H9 (cell line): ENCODE data around the gene KLK7. TPM values are rescaled to one million over a fixed set of nuclear protein-coding genes. Genes with fewer than 3 reads are reported as not detected.

ENCODE experiments used
- DNase-seq: peaks from one replicate; pipeline ENCODE4 v3.0.0-alpha.2; 2017
- H2AFZ ChIP-seq: one replicate; pipeline ENCODE4 v1.6.1; 2013; ENCODE audit warnings: mild to moderate bottlenecking, low read length, control low read depth, moderate library complexity
- H2AK5ac ChIP-seq: 2 replicates; pipeline ENCODE4 v1.6.1; 2013; ENCODE audit warnings: low read length, control low read depth, mixed read lengths; ENCODE audit not compliant: insufficient read length
- H2BK120ac ChIP-seq: one replicate; pipeline ENCODE4 v1.6.1; 2013; ENCODE audit warnings: low read depth, mild to moderate bottlenecking, low read length, control low read depth, inconsistent platforms; ENCODE audit not compliant: poor library complexity, severe bottlenecking
- H2BK12ac ChIP-seq: 2 replicates; pipeline ENCODE4 v1.6.1; 2013; ENCODE audit warnings: low read length, control low read depth, mixed read lengths, low read depth; ENCODE audit not compliant: insufficient read length
- H2BK15ac ChIP-seq: 2 replicates; pipeline ENCODE4 v1.6.1; 2013; ENCODE audit warnings: low read depth, low read length, control low read depth
- H2BK20ac ChIP-seq: one replicate; pipeline ENCODE4 v1.6.1; 2013; ENCODE audit warnings: low read depth, mild to moderate bottlenecking, low read length, control low read depth, inconsistent platforms; ENCODE audit not compliant: poor library complexity, severe bottlenecking
- H2BK5ac ChIP-seq: 2 replicates; pipeline ENCODE4 v1.6.1; 2013; ENCODE audit warnings: low read length, control low read depth, mixed read lengths; ENCODE audit not compliant: insufficient read length
- H3K14ac ChIP-seq: 2 replicates; pipeline ENCODE4 v1.6.1; 2013; ENCODE audit warnings: low read length, control low read depth; ENCODE audit not compliant: insufficient read depth
- H3K18ac ChIP-seq: 2 replicates; pipeline ENCODE4 v1.6.1; 2013; ENCODE audit warnings: low read depth, mild to moderate bottlenecking, mixed read lengths, low read length, control low read depth; ENCODE audit not compliant: insufficient read length
- H3K23ac ChIP-seq: 2 replicates; pipeline ENCODE4 v1.6.1; 2013; ENCODE audit warnings: low read length, control low read depth, mixed read lengths, low read depth; ENCODE audit not compliant: insufficient read length
- H3K23me2 ChIP-seq: 2 replicates; pipeline ENCODE4 v1.6.1; 2013; ENCODE audit warnings: low read depth, mild to moderate bottlenecking, mixed read lengths, low read length, control low read depth; ENCODE audit not compliant: insufficient read length, poor library complexity, severe bottlenecking
- H3K27ac ChIP-seq: 2 replicates; pipeline ENCODE4 v1.5.1; 2013; ENCODE audit warnings: low read length, control low read depth, mixed read lengths, low read depth; ENCODE audit not compliant: insufficient read length
- H3K27me3 ChIP-seq: 2 replicates; pipeline ENCODE4 v1.6.1; 2013; ENCODE audit warnings: low read length, control low read depth, inconsistent platforms; ENCODE audit not compliant: insufficient read depth
- H3K4ac ChIP-seq: 2 replicates; pipeline ENCODE4 v1.6.1; 2013; ENCODE audit warnings: low read depth, mild to moderate bottlenecking, control low read depth, inconsistent platforms, low read length, moderate library complexity
- H3K4me1 ChIP-seq: 2 replicates; pipeline ENCODE4 v1.6.1; 2013; ENCODE audit warnings: low read length, control low read depth, inconsistent platforms; ENCODE audit not compliant: insufficient read depth
- H3K4me2 ChIP-seq: 2 replicates; pipeline ENCODE4 v1.6.1; 2013; ENCODE audit warnings: low read length, control low read depth, mixed read lengths; ENCODE audit not compliant: insufficient read length, insufficient read depth
- H3K56ac ChIP-seq: 2 replicates; pipeline ENCODE4 v1.6.1; 2013; ENCODE audit warnings: low read depth, mild to moderate bottlenecking, mixed read lengths, low read length, control low read depth; ENCODE audit not compliant: insufficient read length
- H3K79me1 ChIP-seq: 2 replicates; pipeline ENCODE4 v1.6.1; 2013; ENCODE audit warnings: low read depth, mild to moderate bottlenecking, moderate library complexity, low read length, control low read depth, inconsistent platforms; ENCODE audit not compliant: insufficient read depth, poor library complexity, severe bottlenecking
- H3K79me2 ChIP-seq: 2 replicates; pipeline ENCODE4 v1.6.1; 2013; ENCODE audit warnings: low read length, control low read depth, inconsistent platforms; ENCODE audit not compliant: insufficient read depth
- H3K9ac ChIP-seq: 2 replicates; pipeline ENCODE4 v1.6.1; 2013; ENCODE audit warnings: low read length, control low read depth, mixed read lengths; ENCODE audit not compliant: insufficient read length; ENCODE audit errors: extremely low read depth
- H3K9me3 ChIP-seq: one replicate; pipeline ENCODE4 v1.6.1; 2013; ENCODE audit warnings: low read depth, low read length, inconsistent platforms; ENCODE audit not compliant: control insufficient read depth
- H3T11ph ChIP-seq: one replicate; pipeline ENCODE4 v1.6.1; 2013; ENCODE audit warnings: mild to moderate bottlenecking, low read length, control low read depth, inconsistent platforms
- H4K20me1 ChIP-seq: one replicate; pipeline ENCODE4 v1.6.1; 2013; ENCODE audit not compliant: control insufficient read depth, insufficient read length, insufficient read depth
- H4K5ac ChIP-seq: 2 replicates; pipeline ENCODE4 v1.6.1; 2013; ENCODE audit warnings: low read depth, mild to moderate bottlenecking, mixed read lengths, low read length, control low read depth; ENCODE audit not compliant: insufficient read length
- H4K8ac ChIP-seq: replicated peaks from 2 replicates; pipeline ENCODE4 v1.6.1; 2013; ENCODE audit warnings: low read length, control low read depth, mixed read lengths, low read depth; ENCODE audit not compliant: insufficient read length
- H4K91ac ChIP-seq: 2 replicates; pipeline ENCODE4 v1.6.1; 2013; ENCODE audit warnings: low read depth, mild to moderate bottlenecking, moderate library complexity, mixed read lengths, low read length, control low read depth; ENCODE audit not compliant: insufficient read length
- H3K27ac Mint-ChIP-seq, 3 experiments: 2 replicates in 2 of 3; 3 replicates in 1 of 3; pipeline ENCODE4 v1.8.0; 2020 to 2021; ENCODE audit warnings: mixed read lengths in 3 of 3, mild to moderate bottlenecking in 1 of 3, moderate library complexity in 1 of 3
- H3K27me3 Mint-ChIP-seq: 2 replicates; pipeline ENCODE4 v1.8.0; 2021; ENCODE audit warnings: low read depth, mild to moderate bottlenecking, moderate library complexity, mixed read lengths
- H3K36me3 Mint-ChIP-seq, 3 experiments: 2 replicates in 2 of 3; 3 replicates in 1 of 3; pipeline ENCODE4 v1.8.0; 2020 to 2021; ENCODE audit warnings: low read depth in 3 of 3, mixed read lengths in 3 of 3; ENCODE audit not compliant: insufficient read depth in 1 of 3
- H3K4me1 Mint-ChIP-seq, 2 experiments: 2 replicates each; pipeline ENCODE4 v1.8.0; 2020; ENCODE audit warnings: mixed read lengths in 2 of 2
- H3K4me3 Mint-ChIP-seq, 2 experiments: 2 replicates in 1 of 2; 3 replicates in 1 of 2; pipeline ENCODE4 v1.8.0; 2020 to 2021; ENCODE audit warnings: mild to moderate bottlenecking in 2 of 2, mixed read lengths in 2 of 2, moderate library complexity in 1 of 2
- H3K9me3 Mint-ChIP-seq, 2 experiments: 2 replicates in 1 of 2; 3 replicates in 1 of 2; pipeline ENCODE4 v1.8.0; 2020; ENCODE audit warnings: mild to moderate bottlenecking in 2 of 2, mixed read lengths in 2 of 2, moderate library complexity in 1 of 2
- CTCF ChIP-seq: fragments of 200-600 bp; sonication (generic); conservative IDR thresholded peaks from 3 replicates; pipeline ENCODE4 v1.8.0; 2021; ENCODE audit warnings: antibody characterized with exemption, mild to moderate bottlenecking
- WGBS: extraction: QIAGEN DNeasy Blood & Tissue Kit; methylation state at CpG from one replicate; pipeline ENCODE4 v1.1.7; 2013; ENCODE audit warnings: missing lambda C conversion rate, low lambda C conversion rate, mixed read lengths; ENCODE audit not compliant: insufficient read length; ENCODE audit errors: extremely low coverage; 5-methylcytosine and 5-hydroxymethylcytosine counted together
- total RNA-seq: library from RNA; stranded (reverse); gene quantifications from 2 replicates; pipeline ENCODE4 v1.2.1, GENCODE V29; 2021

The KLK7 gene
- total RNA-seq, 1 experiment from 2014 or later, result 0.52 TPM

DNA sequence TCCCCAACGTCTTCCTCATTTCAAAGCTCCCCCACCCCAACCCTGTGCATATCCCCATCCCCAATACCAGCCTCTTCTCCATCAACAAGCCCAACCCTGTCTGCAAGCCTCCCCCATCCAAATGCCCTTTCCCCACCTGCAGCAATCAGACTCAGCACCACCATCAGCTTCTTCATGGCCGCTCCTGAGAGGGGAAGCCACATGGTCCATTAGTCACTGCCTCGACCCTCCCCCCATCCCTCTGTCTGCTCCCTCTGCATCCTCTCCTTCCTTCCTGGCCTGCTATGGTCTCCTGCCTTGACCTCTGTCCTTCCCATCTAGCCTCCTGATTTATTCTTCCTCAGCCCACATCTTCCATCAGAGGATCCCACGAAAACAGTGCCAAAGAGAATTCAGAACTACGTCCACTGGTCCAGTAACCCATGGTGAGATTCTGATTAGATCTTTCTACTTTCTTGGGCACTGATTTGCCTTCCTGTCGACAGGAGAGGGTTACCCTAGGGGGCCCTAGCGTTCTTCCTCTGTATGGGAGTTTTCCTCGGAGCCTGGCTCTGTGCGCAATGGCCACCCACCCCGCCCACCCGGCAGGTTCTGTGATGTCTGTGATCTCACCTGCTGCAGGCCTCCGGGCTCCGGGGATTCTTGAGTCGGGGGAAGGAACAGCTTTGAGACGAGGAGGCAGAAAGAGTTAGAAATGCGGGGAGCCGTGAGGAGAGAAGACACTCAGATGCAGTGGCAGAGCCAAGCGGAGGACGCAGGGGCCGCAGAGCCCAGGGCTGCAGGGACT lies 15.6 kb downstream of the KLK7 start:
- Histone ChIP-seq H3K18ac (no peak overlapping the region), H3K79me2 (no peaks in the 10 kb centered on the region), H2BK12ac (no peak overlapping the region), H2AK5ac (no peak overlapping the region), H4K5ac (no peak overlapping the region), H3K14ac (no peak overlapping the region), H2AFZ (no peak overlapping the region), H4K8ac (no peak overlapping the region), H3K56ac (no peak overlapping the region), H2BK15ac (no peak overlapping the region), H3T11ph (no peak overlapping the region), H2BK120ac (no peak overlapping the region), H2BK5ac (no peak overlapping the region), H3K23ac (no peak overlapping the region), H4K91ac (no peak overlapping the region), H3K79me1 (no peaks in the 10 kb centered on the region), H2BK20ac (no peak overlapping the region), H3K9me3 (no peaks in the 10 kb centered on the region), H3K27ac (no peak overlapping the region), H3K4me1 (peaks cover 3% of the 10 kb centered on the region; the same call in 1 of the 2 replicates), H3K27me3 (no peaks in the 10 kb centered on the region), H3K9ac (no peak overlapping the region), H3K4me2 (no peak overlapping the region), H3K23me2 (no peaks in the 10 kb centered on the region), H4K20me1 (no peaks in the 10 kb centered on the region), H3K4ac (no peak overlapping the region)
- Mint-ChIP-seq H3K4me3 (no peak overlapping the region), H3K27ac (no peak overlapping the region), H3K27me3 (peaks cover 24% of the 10 kb centered on the region), H3K36me3 (no peaks in the 10 kb centered on the region), H3K4me1 (peaks cover 12 to 35% of the 10 kb centered on the region in 2 experiments), H3K9me3 (no peaks in the 10 kb centered on the region)
- TF ChIP-seq CTCF, result no peak
- peak; percentile 44 for DNase-seq
- WGBS, result 100% methylated on average over 1 of the region's 20 CpGs
